Spleen (tissue), 11 donors: ENCODE measurements around the gene ZKSCAN5. TPM values are rescaled to one million over a fixed set of nuclear protein-coding genes. Genes with fewer than 3 reads are reported as not detected.

Source experiments
- DNase-seq: peaks from one replicate; pipeline ENCODE4 v3.0.0-alpha.2; 2020
- H3K27ac ChIP-seq, 8 donors: fragments of 200-600 bp; sonication (generic) in 7 of 8; 1 replicate in 4 of 8; 2 replicates in 4 of 8; pipeline versions ENCODE4 v1.5.0 to v1.8.0; 2016 to 2021; ENCODE audit warnings: inconsistent platforms in 4 of 8, mild to moderate bottlenecking in 4 of 8, moderate library complexity in 1 of 8
- H3K27me3 ChIP-seq, 7 donors: fragments of 200-600 bp; sonication (generic) in 6 of 7; replicated peaks in 1 of 7; 1 replicate in 4 of 7; 2 replicates in 3 of 7; pipeline versions ENCODE4 v1.5.0 to v1.8.0; 2016 to 2021; ENCODE audit warnings: inconsistent platforms in 3 of 7, mild to moderate bottlenecking in 1 of 7
- H3K36me3 ChIP-seq, 6 donors: fragments of 200-600 bp; sonication (generic) in 5 of 6; 1 replicate in 4 of 6; 2 replicates in 2 of 6; pipeline versions ENCODE4 v1.5.0 to v1.8.0; 2016 to 2021; ENCODE audit warnings: inconsistent platforms in 2 of 6
- H3K4me1 ChIP-seq, 6 donors: fragments of 200-600 bp; sonication (generic) in 5 of 6; 1 replicate in 3 of 6; 2 replicates in 3 of 6; pipeline versions ENCODE4 v1.5.0 to v1.8.0; 2016 to 2021; ENCODE audit warnings: inconsistent platforms in 3 of 6
- H3K4me3 ChIP-seq, 8 donors: fragments of 200-600 bp; sonication (generic) in 7 of 8; 1 replicate in 4 of 8; 2 replicates in 4 of 8; pipeline versions ENCODE4 v1.5.0 to v1.8.0; 2016 to 2021; ENCODE audit warnings: inconsistent platforms in 4 of 8, mild to moderate bottlenecking in 4 of 8, moderate library complexity in 2 of 8
- H3K9me3 ChIP-seq, 8 donors: fragments of 200-600 bp; sonication (generic) in 7 of 8; 1 replicate in 4 of 8; 2 replicates in 4 of 8; pipeline versions ENCODE4 v1.5.0 to v1.8.0; 2016 to 2021; ENCODE audit warnings: inconsistent platforms in 4 of 8
- CTCF ChIP-seq, 11 experiments: fragments of 200-600 bp in 7 of 11; fragments of 450-650 bp in 4 of 11; sonication (generic) in 4 of 11; IDR thresholded peaks in 8 of 11; conservative IDR thresholded peaks in 3 of 11; 1 replicate in 7 of 11; 2 replicates in 4 of 11; pipeline versions ENCODE4 v1.4.0 to v1.8.0; 2016 to 2021; ENCODE audit warnings: antibody characterized with exemption in 11 of 11, inconsistent platforms in 4 of 11, mild to moderate bottlenecking in 1 of 11
- POLR2A ChIP-seq, 3 donors: fragments of 450-650 bp; IDR thresholded peaks; one replicate each; pipeline ENCODE4 v1.5.1; 2017; ENCODE audit warnings: antibody characterized with exemption in 3 of 3, mild to moderate bottlenecking in 1 of 3
- POLR2AphosphoS5 ChIP-seq, 3 donors: sonication (generic); formaldehyde crosslinking; IDR thresholded peaks; one replicate each; pipeline ENCODE4 v1.5.1; 2017; ENCODE audit warnings: antibody characterized with exemption in 3 of 3
- WGBS, 5 donors: extraction: QIAGEN DNeasy Blood & Tissue Kit in 3 of 5; methylation state at CpG; one replicate each; pipeline versions ENCODE4 v1.1.5 to v1.1.7; 2013 to 2018; 5-methylcytosine and 5-hydroxymethylcytosine counted together
- intact Hi-C: fragments of 100-400 bp; cut with DNase I; formaldehyde crosslinking; loops from one replicate; pipeline ENCODE4 v1.15.0; 2023; ENCODE audit warnings: low total_unique reads
- polyA plus RNA-seq, 3 donors: library from polyadenylated mRNA; stranded (reverse); fragments of 200-250 nt; gene quantifications; one replicate each; pipeline ENCODE4 v1.2.1, GENCODE V29; 2013
- total RNA-seq, 7 donors: library from RNA; depleted of rRNA in 3 of 7; stranded (reverse); fragments of >200 nt in 3 of 7; fragmentation: NEBNext Ultra II Directional in 4 of 7; extraction: Animal tissue kit (Norgen Biotek cat#: 25700) in 4 of 7; gene quantifications; one replicate each; pipeline versions ENCODE4 v1.1.0 to v1.2.1, GENCODE V29; 2016 to 2021
- donor health status: healthy with polysubstance abuse.
- donor health status: DM: no; HTN: no; CAD: no; lungs with moderate emphysema.
- donor health status: DM: no; HTN: no; CAD: no.
- donor health status: Bipolar disorder and iron deficiency.
- donor health status: healthy.
- donor health status: DM: no; HTN: no; CAD: no.
- donor health status: DM: yes; HTN: yes; CAD: no.

Gene ZKSCAN5
- total and polyA plus RNA-seq, 10 donors: 2.9 to 12.2 (median 8.5) TPM

GRCh38 chr7:99457650-99458493 lies 46.6 kb upstream of the ZKSCAN5 start:
- TF ChIP-seq POLR2A (IDR thresholded peaks at IDR 0.05) (no peak), POLR2AphosphoS5 (IDR thresholded peaks at IDR 0.05) (peak; percentile 24 to 65 (median 32))
- Histone ChIP-seq H3K27ac (no peak overlapping the region), H3K27me3 (no peaks in the 10 kb centered on the region), H3K36me3 (peaks cover 0 to 100% (median 69%) of the 10 kb centered on the region in 6 donors), H3K4me3 (no peak overlapping the region), H3K4me1 (peaks cover 3 to 56% (median 26%) of the 10 kb centered on the region in 6 donors), H3K9me3 (no peaks in the 10 kb centered on the region)
- intact Hi-C loops: no loop called here
- no peak for DNase-seq
- 76 to 87% (median 85%) methylated on average over 13 to 26 of the region's 26 CpGs for WGBS, 5 donors

DNA sequence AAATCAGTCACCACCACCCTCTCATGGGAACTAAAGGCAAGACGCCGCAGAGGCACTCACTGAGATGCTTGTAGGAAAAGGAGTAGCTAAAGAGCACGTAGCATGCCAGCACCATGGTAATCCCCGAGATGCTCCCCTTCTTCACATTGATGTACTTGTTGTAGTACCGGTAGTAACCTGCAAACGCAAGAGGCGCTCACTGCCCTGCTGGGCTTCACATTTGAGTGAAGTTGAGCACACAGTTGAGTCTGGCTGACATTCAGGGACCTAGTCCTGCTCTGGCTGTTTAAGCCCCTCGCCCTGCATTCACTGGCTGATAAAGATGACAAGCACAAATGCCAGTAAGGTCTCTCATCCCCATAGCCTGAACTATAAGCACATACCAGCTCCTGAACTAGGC lies 45.4 kb upstream of the ZKSCAN5 start:
- DNase-seq: no peak
- no peaks in the 10 kb centered on the region for H3K9me3 ChIP-seq
- peaks cover 0 to 100% (median 60%) of the 10 kb centered on the region in 6 donors for H3K36me3 ChIP-seq
- peaks cover 3 to 61% (median 36%) of the 10 kb centered on the region in 6 donors for H3K4me1 ChIP-seq
- H3K4me3 ChIP-seq: no peak overlapping the region
- H3K27ac ChIP-seq: no peak overlapping the region
- 87 to 97% (median 91%) methylated on average over 8 of the region's 8 CpGs for WGBS, 5 donors
- TF ChIP-seq POLR2A (IDR thresholded peaks at IDR 0.05) (no peak), CTCF (IDR thresholded peaks at IDR 0.05 in 8 of 11, conservative IDR thresholded peaks at IDR 0.05 in 3 of 11) (peak in 2 of 11 experiments; percentile 8 to 33), POLR2AphosphoS5 (IDR thresholded peaks at IDR 0.05) (no peak)
- no peaks in the 10 kb centered on the region for H3K27me3 ChIP-seq
- intact Hi-C loops: no loop called here

GRCh38 chr7:99460651-99461050 lies 43.8 kb upstream of the ZKSCAN5 start:
- Histone ChIP-seq H3K36me3 (peaks cover 0 to 91% (median 46%) of the 10 kb centered on the region in 6 donors), H3K27ac (no peak overlapping the region), H3K27me3 (no peaks in the 10 kb centered on the region), H3K4me3 (no peak overlapping the region), H3K9me3 (no peaks in the 10 kb centered on the region), H3K4me1 (peaks cover 15 to 76% (median 51%) of the 10 kb centered on the region in 6 donors)
- no peak for DNase-seq
- WGBS, 5 donors: 88 to 92% (median 90%) methylated on average over 11 of the region's 11 CpGs
- intact Hi-C loops: no loop called here
- TF ChIP-seq POLR2A (IDR thresholded peaks at IDR 0.05): no peak
- TF ChIP-seq POLR2AphosphoS5 (IDR thresholded peaks at IDR 0.05): peak in 1 of 3 donors; percentile 12

DNA sequence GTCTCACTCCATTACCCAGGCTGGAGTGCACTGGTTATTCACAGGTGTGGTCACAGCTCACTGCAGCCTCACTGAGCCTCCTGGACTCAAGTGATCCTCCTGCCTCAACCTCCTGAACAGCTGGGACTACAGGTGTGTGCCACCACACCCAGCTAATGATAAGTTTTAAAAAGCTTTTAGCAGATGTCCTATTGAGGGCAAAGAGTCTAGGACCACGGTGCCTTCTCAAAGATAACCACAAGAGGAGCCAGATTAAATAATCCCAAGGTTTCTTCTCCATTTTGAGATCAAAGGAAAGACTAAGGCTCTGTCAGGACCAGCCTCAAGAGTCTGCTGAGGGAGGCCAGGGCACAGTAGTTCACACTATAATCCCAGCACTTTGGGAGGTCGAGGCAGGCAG lies 43.2 kb upstream of the ZKSCAN5 start:
- peaks cover 0 to 86% (median 40%) of the 10 kb centered on the region in 6 donors for H3K36me3 ChIP-seq

More for the DNA sequence above, 43.2 kb upstream of the ZKSCAN5 start:
- Histone ChIP-seq H3K9me3 (no peaks in the 10 kb centered on the region), H3K4me1 (peaks cover 15 to 79% (median 52%) of the 10 kb centered on the region in 6 donors), H3K4me3 (no peak overlapping the region), H3K27me3 (no peaks in the 10 kb centered on the region), H3K27ac (no peak overlapping the region)
- intact Hi-C loops: no loop called here
- WGBS, 5 donors: 83 to 96% (median 89%) methylated on average over 2 of the region's 2 CpGs
- no peak for DNase-seq
- TF ChIP-seq CTCF (IDR thresholded peaks at IDR 0.05 in 8 of 11, conservative IDR thresholded peaks at IDR 0.05 in 3 of 11) (no peak), POLR2AphosphoS5 (IDR thresholded peaks at IDR 0.05) (no peak), POLR2A (IDR thresholded peaks at IDR 0.05) (no peak)
